ENCODE results near the gene RETNLB. TPM values are rescaled to one million over a fixed set of nuclear protein-coding genes. Genes with fewer than 3 reads are reported as not detected.

RETNLB gene
- total and polyA plus RNA-seq, 2 of the 13 experiments (the other 11 are each of a cell fraction or from before 2014, with no cell fraction given), result not detected

DNA sequence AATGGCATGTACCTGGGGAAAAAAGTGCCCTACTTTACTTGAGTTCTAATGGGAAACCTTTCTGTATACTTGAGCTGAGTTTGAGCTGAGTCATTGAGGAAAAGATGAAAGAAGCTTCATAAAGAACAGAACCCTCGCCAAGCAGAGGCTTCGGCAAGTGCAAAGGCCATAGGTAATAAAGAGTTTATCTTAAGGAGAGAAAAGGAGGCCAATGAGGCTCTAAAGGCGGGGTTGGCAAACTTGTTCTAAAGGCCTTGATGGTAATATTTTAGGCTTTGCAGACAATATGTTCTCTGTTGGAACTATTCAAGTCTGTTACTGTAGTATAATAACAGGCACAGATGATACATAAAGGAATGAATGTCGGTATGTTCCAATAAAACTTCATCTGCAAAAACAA, 47.8 kb upstream of the RETNLB start (continued):
- no peak for TF ChIP-seq HMGXB3 (CRISPR knock-in tag; IDR thresholded peaks at IDR 0.05; ENCODE audit: borderline replicate concordance)
- TF ChIP-seq, protein P1, sequence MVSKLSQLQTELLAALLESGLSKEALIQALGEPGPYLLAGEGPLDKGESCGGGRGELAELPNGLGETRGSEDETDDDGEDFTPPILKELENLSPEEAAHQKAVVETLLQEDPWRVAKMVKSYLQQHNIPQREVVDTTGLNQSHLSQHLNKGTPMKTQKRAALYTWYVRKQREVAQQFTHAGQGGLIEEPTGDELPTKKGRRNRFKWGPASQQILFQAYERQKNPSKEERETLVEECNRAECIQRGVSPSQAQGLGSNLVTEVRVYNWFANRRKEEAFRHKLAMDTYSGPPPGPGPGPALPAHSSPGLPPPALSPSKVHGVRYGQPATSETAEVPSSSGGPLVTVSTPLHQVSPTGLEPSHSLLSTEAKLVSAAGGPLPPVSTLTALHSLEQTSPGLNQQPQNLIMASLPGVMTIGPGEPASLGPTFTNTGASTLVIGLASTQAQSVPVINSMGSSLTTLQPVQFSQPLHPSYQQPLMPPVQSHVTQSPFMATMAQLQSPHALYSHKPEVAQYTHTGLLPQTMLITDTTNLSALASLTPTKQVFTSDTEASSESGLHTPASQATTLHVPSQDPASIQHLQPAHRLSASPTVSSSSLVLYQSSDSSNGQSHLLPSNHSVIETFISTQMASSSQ (IDR thresholded peaks at IDR 0.05; ENCODE audit: low read depth), result no peak
- TF ChIP-seq, protein P1 (CRISPR knock-in tag; IDR thresholded peaks at IDR 0.05; ENCODE audit: borderline replicate concordance), result no peak

- ATAC-seq (no peak), DNase-seq (ENCODE audit: low spot score) (no peak), FAIRE-seq (no peak)
- Histone ChIP-seq H3K9me3 (ENCODE audit: low read length) (no peaks in the 10 kb centered on the region), H2AFZ (ENCODE audit: low read length) (no peak overlapping the region), H3K4me2 (ENCODE audit: low read depth, low read length) (no peak overlapping the region), H3K9ac (ENCODE audit: insufficient read depth, low read depth, low read length) (no peak overlapping the region), H3K27me3 (ENCODE audit: control insufficient read depth in 1 of 2, insufficient read depth in 2 of 2, low read length in 2 of 2) (no peaks in the 10 kb centered on the region), H3K4me1 (ENCODE audit: insufficient read depth, low read length) (no peaks in the 10 kb centered on the region), H3K4me3 (replicated peaks in 1 of 3; ENCODE audit: insufficient read depth in 1 of 3, low read depth in 2 of 3, low read length in 3 of 3) (no peak overlapping the region), H4K20me1 (ENCODE audit: insufficient read depth, low read length) (no peaks in the 10 kb centered on the region), H3K36me3 (replicated peaks in 1 of 2; ENCODE audit: control insufficient read depth in 1 of 2, insufficient read depth in 2 of 2, low read length in 2 of 2) (no peaks in the 10 kb centered on the region), H3K79me2 (ENCODE audit: insufficient read depth, low read length) (no peaks in the 10 kb centered on the region), H3K27ac (ENCODE audit: extremely low read length, insufficient read depth, low read length) (no peak overlapping the region)
- in situ Hi-C loops (cut with HindIII; ENCODE audit: extremely low pct_ligation_motif_present, low pct_unique_long_range_greater_than_20kb) (no loop called here), intact Hi-C loops (cut with micrococcal nuclease; ENCODE audit: unreplicated experiment) (no loop called here)
- ChIA-PET CTCF (ENCODE audit: low intra/inter-chr PET ratio, low total read pairs) (no interaction called here), POLR2A (no interaction called here)
- BruUV-seq (replicated peaks), result no TSS peak
- WGBS (ENCODE audit: low lambda C conversion rate), result 0% methylated on average over 2 of the region's 2 CpGs
- no peak for TF ChIP-seq POLR2G (IDR thresholded peaks at IDR 0.05; ENCODE audit: low read depth, low read length)
- TF ChIP-seq, protein P2, sequence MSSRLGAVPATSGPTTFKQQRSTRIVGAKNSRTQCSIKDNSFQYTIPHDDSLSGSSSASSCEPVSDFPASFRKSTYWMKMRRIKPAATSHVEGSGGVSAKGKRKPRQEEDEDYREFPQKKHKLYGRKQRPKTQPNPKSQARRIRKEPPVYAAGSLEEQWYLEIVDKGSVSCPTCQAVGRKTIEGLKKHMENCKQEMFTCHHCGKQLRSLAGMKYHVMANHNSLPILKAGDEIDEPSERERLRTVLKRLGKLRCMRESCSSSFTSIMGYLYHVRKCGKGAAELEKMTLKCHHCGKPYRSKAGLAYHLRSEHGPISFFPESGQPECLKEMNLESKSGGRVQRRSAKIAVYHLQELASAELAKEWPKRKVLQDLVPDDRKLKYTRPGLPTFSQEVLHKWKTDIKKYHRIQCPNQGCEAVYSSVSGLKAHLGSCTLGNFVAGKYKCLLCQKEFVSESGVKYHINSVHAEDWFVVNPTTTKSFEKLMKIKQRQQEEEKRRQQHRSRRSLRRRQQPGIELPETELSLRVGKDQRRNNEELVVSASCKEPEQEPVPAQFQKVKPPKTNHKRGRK (CRISPR knock-in tag; IDR thresholded peaks at IDR 0.05), result no peak
- no peak for TF ChIP-seq ZNF607 (CRISPR knock-in tag; IDR thresholded peaks at IDR 0.05; ENCODE audit: borderline replicate concordance)
- no peak for TF ChIP-seq PRMT3 (CRISPR knock-in tag; IDR thresholded peaks at IDR 0.05; ENCODE audit: borderline replicate concordance, low read depth)
- no peak for TF ChIP-seq ZNF709 (CRISPR knock-in tag; IDR thresholded peaks at IDR 0.05)
Measured at GRCh38 chr3:108804437-108804836, 47.2 kb upstream of the RETNLB start.

Measured in HepG2 (cell line).